NCI-H524 treated with DMSO at 0.1 percent for 48 hours (cell line): ENCODE results near the gene ZNF519.
"Not testable (repeated sequence)": the region's sequence is repeated elsewhere in the genome, so short reads cannot be mapped to it uniquely, and the experiment has no call there.

Experiments
- DNase-seq: peaks from one replicate; lab custom pipeline; 2025; lab: John Stamatoyannopoulos, UW

Gene ZNF519

GRCh38 chr18:14147935-14148865, 16.0 kb upstream of the ZNF519 start:
- not testable (repeated sequence) for DNase-seq

GRCh38 chr18:14146771-14147170, 14.5 kb upstream of the ZNF519 start:
- DNase-seq = not testable (repeated sequence)

DNA sequence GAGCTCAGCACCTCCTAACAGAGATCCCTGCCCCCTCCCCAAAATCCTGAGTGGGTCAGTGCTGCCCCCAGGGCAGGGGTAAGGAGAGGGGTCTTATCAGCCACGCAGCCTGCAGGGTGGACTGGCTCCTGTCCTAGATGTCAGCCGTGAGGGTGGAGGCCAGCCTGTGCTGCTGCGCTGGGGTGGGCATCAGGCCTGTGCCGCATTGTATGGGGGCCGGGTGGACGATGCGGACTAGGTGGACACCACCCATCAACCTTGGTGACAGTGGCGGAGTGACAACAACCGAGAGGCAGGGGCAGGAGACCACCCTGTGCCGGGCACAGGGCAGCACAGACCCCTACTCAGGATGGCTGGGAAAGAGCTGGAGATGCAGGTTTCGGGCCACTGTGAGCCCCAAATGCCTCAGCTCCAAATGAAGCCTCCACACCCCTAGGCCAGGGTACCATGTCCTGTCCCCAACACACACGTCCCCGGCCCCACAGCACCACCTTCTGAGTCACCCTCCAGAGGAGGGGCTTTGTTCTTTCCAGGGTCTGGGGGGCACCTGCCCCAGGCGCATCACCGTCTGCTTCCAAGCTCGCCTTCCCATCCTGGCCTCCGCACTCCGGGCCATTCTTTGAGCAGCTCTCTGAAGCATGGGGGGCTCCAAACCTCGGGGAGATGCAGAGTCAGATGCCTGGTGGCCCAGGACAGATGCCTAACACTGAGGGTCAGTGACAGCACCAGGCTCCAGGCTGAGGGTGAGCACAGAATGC, 13.5 kb upstream of the ZNF519 start:
- not testable (repeated sequence) for DNase-seq

- not testable (repeated sequence) for DNase-seq
Observed at GRCh38 chr18:14145021-14145420, 12.8 kb upstream of the ZNF519 start.

- DNase-seq = no peak
Observed at GRCh38 chr18:14144628-14144895, 12.3 kb upstream of the ZNF519 start.

DNA sequence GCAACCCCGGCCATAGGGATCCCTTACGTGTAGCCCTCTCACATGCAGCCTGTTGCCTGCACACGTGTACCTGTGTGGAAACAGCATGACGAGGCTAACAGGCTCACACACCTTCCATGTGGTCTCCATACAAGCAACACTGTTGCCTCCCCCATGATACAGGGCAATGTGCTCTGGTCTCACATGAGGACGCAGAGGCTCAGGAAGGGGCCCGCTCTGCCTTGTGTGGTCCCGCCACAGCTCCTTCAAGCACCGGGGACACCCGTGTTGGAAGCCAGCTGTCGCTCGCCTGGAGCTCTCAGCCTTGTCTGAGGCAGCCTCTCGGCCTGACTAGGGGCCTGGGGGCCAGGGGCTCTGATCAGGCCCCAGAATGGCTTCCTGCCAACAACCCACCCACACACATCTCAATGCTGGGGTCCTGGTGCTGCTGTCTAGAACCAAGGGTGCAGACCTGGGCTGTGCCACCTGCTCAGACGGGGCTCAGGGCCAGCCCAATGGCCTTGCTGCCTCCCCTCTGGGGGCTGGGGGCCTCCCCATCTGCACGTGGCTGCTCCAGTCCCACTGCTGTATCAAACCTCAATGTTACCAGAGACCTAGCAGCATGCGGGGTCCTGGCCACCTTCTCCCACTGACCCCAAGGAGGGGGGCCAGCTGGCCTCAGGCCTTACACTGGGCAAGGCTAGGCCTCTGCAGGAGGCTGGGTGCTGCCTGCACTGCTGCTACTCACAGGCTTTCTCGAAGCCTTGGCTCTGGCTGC, 11.8 kb upstream of the ZNF519 start:
- DNase-seq = not testable (repeated sequence)

DNA sequence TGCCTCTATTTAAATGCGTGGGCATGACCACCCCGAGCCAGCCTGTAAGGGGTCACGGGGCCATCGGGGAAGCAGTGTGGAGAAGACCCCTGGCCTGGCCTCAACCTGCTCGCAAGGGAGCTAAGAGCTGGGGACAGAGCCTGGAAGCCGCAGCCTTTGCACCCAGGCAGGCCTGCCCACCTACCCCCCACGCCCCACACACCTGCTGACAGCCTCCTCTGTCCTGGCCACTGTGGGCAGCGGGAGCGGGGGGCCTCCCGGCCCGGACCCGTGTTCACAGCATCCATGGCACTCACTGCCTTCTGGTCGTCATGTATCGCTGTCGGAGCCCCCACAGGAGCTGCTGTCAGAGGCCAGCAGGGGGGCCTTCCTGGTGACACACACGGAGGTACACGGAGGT, 11.2 kb upstream of the ZNF519 start:
- DNase-seq = not testable (repeated sequence)

GRCh38 chr18:14142177-14142576, 9.9 kb upstream of the ZNF519 start:
- DNase-seq = not testable (repeated sequence)

DNA sequence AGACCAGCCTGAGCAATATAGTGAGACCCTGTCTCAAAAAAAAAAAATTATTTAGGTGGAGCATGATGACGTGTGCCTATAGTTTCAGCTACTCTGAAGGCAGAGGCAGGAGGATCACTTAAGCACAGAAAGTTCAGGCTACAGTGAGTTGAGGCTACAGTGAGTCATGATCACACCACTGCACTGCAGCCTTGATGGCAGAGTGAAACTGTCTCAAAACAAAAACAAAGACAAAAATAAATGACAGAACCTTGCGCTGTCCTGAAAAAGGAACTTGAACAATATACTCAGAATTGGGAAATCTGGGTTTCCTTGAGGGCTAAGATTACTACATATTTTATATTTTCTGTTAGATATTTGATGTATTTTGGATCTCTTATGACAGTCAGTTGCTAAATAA, 7.3 kb upstream of the ZNF519 start:
- DNase-seq = not testable (repeated sequence)

DNA sequence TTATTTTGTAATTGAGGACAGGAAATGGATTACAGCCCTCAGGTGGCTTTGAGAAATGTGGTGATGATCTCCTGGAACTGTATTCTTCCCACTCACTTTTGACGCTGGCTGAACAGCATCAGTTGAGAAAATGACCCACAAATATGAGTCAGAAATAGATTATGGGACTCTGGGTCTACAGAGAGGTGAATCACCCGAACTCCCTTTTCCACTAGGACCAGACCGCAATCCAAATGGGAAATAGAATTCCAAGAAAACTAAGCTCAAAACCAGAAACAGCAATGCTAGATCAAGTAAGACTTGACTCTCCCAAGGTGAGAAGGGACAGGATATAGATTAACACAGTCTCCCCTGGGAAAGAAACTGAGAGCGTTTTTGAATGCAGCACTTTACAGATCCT, 5.7 kb upstream of the ZNF519 start:
- not testable (repeated sequence) for DNase-seq

DNA sequence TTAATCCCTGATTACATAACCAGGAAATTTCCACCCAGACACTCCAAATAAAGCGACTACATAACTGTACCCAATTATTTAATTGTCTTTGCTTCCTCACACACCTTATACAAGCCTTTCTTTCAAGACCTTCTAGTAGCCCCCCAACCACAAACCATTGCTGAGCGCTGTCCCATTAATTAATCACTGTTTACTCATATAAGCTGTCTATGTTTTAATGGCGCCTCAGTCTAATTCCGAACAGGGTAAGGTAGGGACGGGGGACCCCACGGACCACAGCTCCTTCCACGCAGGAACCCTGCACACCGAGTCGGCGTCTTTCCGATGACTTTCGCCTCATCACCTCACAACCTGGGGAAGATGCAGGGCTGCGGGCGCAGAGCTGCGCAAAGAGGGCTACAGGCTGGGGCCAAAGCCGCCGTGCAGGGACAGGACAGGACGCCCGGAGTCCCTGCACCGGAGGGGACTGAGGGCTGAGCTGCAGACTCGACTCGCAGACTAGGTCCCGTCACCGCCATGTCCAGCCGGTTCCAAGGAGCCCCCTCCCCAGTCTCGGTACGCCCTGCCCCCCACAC, 452 bp downstream of the ZNF519 start:
- not testable (repeated sequence) for DNase-seq

DNA sequence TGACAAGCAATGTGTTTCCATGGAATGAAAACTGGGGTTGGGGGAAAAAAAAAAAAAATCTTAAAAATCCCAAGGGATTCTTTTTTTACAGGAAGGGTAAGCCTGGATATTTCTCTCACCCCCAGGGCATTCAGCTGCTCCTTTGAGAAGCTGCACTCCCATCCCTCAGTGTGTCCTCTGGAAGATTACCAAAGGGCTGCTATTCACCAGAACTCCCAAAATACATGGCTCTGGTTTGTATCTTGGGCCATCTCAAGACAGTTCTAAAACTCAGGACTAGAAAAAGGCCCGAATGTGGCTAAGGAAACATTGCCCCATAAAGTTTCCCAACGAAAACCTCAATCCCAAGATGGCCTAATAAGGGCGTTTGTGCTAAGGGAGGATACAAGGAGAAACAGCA, 1.4 kb downstream of the ZNF519 start:
- not testable (repeated sequence) for DNase-seq

- DNase-seq = no peak
Observed at GRCh38 chr18:14124689-14125088, 7.5 kb downstream of the ZNF519 start.

- no peak for DNase-seq
Observed at GRCh38 chr18:14122097-14122496, 10.1 kb downstream of the ZNF519 start.

DNA sequence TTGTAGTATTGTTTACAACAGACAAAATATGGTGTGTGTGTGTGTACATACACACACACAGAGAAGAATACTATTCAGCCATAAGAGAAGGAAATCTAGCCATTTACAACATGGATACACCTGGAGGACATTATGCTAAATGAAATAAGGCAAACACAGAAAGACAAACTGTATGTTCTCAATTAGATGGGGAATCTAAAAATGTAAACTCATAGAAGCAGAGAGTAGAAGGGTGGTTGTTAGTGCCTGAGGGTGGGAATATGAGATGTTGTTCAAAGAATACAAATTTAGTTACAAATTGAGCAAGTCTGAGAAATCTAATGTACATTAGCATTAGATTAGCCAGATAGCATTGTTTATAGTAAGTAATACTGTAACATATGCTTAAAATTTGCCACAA, 11.3 kb downstream of the ZNF519 start:
- no peak for DNase-seq

- no peak for DNase-seq
Observed at GRCh38 chr18:14117606-14118005, 14.6 kb downstream of the ZNF519 start.

- no peak for DNase-seq
Observed at GRCh38 chr18:14106906-14107305, 25.3 kb downstream of the ZNF519 start.

GRCh38 chr18:14104906-14105748, 27.1 kb downstream of the ZNF519 start:
- no peak for DNase-seq

DNA sequence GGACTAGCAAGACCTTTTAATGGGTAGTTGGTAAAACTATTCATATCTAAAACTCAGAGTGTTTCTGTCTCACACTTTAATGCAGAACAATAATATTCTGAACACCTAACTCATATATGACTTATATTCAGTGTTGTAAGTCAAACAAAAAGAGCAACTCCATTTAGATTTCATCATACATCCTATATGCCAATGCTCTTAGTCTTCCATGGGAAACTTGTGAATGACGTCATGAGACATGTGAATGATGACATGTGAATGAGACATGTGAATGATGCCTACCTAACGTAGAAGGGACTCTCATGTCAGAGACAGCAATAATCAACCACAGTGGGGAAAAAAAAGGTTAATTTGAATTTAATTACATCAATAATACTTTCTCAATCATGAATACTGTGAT, 28.0 kb downstream of the ZNF519 start:
- no peak for DNase-seq

DNA sequence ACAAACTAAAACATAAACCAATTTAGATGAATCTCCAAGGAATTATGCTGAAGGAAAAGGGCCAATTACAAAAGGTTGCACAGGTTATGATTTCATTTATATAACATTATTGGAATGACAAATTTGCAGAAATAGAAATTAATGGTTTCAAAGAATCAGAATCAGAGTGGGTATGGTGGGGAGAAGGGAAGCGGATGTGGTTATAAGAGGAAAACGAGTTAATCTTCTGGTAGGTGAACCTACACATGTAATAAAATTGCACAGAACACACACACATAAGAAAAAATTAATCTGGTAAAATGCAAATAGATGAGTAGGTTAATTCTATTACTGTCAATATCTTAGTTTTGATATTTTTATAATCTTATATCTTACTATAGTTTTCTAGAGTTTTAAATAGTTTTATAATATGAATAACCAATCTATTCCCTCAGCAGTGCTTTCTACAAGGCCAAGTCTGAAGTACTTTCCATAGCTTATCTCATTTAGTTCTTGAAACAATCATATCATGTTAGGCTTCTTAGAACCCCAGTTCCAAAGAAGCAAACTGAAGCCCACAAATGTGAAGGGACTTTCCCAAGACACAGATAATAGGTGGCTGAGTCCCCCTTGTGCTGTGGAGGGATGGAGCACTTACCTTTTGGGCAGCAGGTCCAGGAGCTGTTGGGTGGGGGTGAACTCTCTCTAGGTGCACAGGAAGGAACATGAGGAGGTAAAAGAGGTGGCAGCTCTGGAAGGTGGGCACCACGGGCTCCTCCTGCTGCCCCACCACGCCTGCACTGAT, 31.5 kb downstream of the ZNF519 start:
- no peak for DNase-seq
